Measurements from ENCODE around the gene PHACTR2.

GRCh38 chr6:143782481-143782880, 104.7 kb downstream of the PHACTR2 start:
- TF ChIP-seq REST (IDR thresholded peaks at IDR 0.05; ENCODE audit: low read depth), result no peak
- no peak for TF ChIP-seq TAF1 (IDR thresholded peaks at IDR 0.05; ENCODE audit: low read depth)
- no peak for TF ChIP-seq FOXM1 (IDR thresholded peaks at IDR 0.05; ENCODE audit: borderline replicate concordance, low read depth)
- TF ChIP-seq RAD21 (IDR thresholded peaks at IDR 0.05; ENCODE audit: low read depth), result no peak
- no peak for TF ChIP-seq ZBTB7A (IDR thresholded peaks at IDR 0.05; ENCODE audit: low read depth)
- TF ChIP-seq CEBPB (IDR thresholded peaks at IDR 0.05), result no peak

Measured in Ishikawa (cell line).